B cell (primary cell): ENCODE measurements around the gene CRK. TPM values are rescaled to one million over a fixed set of nuclear protein-coding genes. Genes with fewer than 3 reads are reported as not detected.
A peak's percentile ranks its signal among the peaks of the same experiment; 100 is the strongest.
"Not testable (repeated sequence)": the region's sequence is repeated elsewhere in the genome, so short reads cannot be mapped to it uniquely, and the experiment has no call there.

Experiments used
- ATAC-seq: fragments of 200-7000 bp; cut with Tn5 transposase; one replicate; pipeline ENCODE4 v1.10.0; 2021; ENCODE audit warnings: low read depth, mild to moderate bottlenecking, moderate number of reproducible peaks, moderate library complexity
- CTCF ChIA-PET: fragments of 350-600 bp; sonication (Branson Sonifier 250); formaldehyde crosslinking; loops from one replicate; lab custom pipeline; 2021; ENCODE audit warnings: antibody characterized with exemption, inconsistent platforms; lab: Charles Lee
- POLR2A ChIA-PET: fragments of 350-600 bp; sonication (Branson Sonifier 250); formaldehyde crosslinking; loops from one replicate; lab custom pipeline; 2021; ENCODE audit warnings: antibody characterized with exemption; lab: Charles Lee
- DNase-seq: peaks from one replicate; pipeline ENCODE4 v3.0.0; 2013
- H2AFZ ChIP-seq: 2 replicates; pipeline ENCODE4 v1.6.1; 2012; ENCODE audit warnings: mild to moderate bottlenecking, low read depth, low read length; ENCODE audit not compliant: insufficient read depth, poor library complexity, severe bottlenecking
- H3K27ac ChIP-seq, 2 donors: 1 replicate in 1 of 2; 2 replicates in 1 of 2; pipeline ENCODE4 v1.5.1; 2012 to 2013; ENCODE audit warnings: low read length in 2 of 2, mild to moderate bottlenecking in 2 of 2, moderate library complexity in 1 of 2
- H3K27me3 ChIP-seq, 4 experiments: fragments of 200-600 bp in 1 of 4; sonication (generic) in 1 of 4; replicated peaks in 1 of 4; 1 replicate in 2 of 4; 2 replicates in 2 of 4; pipeline versions ENCODE4 v1.6.1 to v1.7.0; 2013 to 2016; ENCODE audit warnings: low read length in 3 of 4, mild to moderate bottlenecking in 2 of 4, mixed read lengths in 1 of 4, moderate library complexity in 1 of 4; ENCODE audit not compliant: insufficient read depth in 4 of 4, control insufficient read depth in 3 of 4; ENCODE audit errors: control extremely low read depth in 1 of 4
- H3K36me3 ChIP-seq, 2 experiments: replicated peaks in 1 of 2; 1 replicate in 1 of 2; 2 replicates in 1 of 2; pipeline versions ENCODE4 v1.6.1 to v1.7.1; 2013; ENCODE audit warnings: low read length in 1 of 2; ENCODE audit not compliant: insufficient read depth in 2 of 2, control insufficient read depth in 1 of 2; ENCODE audit errors: control extremely low read depth in 1 of 2, extremely low read depth in 1 of 2
- H3K4me1 ChIP-seq, 2 donors: fragments of 200-600 bp in 1 of 2; sonication (generic) in 1 of 2; 1 replicate in 1 of 2; 2 replicates in 1 of 2; pipeline versions ENCODE4 v1.5.1 to v1.6.1; 2013 to 2017; ENCODE audit warnings: low read length in 2 of 2; ENCODE audit not compliant: control insufficient read depth in 2 of 2, insufficient read depth in 2 of 2
- H3K4me2 ChIP-seq: replicated peaks from 2 replicates; pipeline ENCODE3; 2012; ENCODE audit warnings: mild to moderate bottlenecking, low read depth, low read length; ENCODE audit not compliant: poor library complexity, severe bottlenecking
- H3K4me3 ChIP-seq, 5 experiments: fragments of 200-600 bp in 1 of 5; sonication (generic) in 1 of 5; 1 replicate in 3 of 5; 2 replicates in 2 of 5; pipeline versions ENCODE4 v1.5.1 to v1.7.0; 2011 to 2016; ENCODE audit warnings: low read length in 4 of 5, mild to moderate bottlenecking in 4 of 5, low read depth in 2 of 5, control low read depth in 1 of 5, moderate library complexity in 1 of 5; ENCODE audit not compliant: insufficient read depth in 1 of 5; ENCODE audit errors: control extremely low read depth in 1 of 5, extremely low read depth in 1 of 5
- H3K79me2 ChIP-seq: fragments of 200-600 bp; sonication (generic); one replicate; pipeline ENCODE4 v1.6.0; 2016; ENCODE audit warnings: low read length; ENCODE audit not compliant: control insufficient read depth, insufficient read depth
- H3K9ac ChIP-seq: fragments of 200-600 bp; sonication (generic); 2 replicates; pipeline ENCODE4 v1.6.1; 2017; ENCODE audit warnings: mild to moderate bottlenecking, low read length, moderate library complexity
- H3K9me3 ChIP-seq, 3 donors: one replicate each; pipeline versions ENCODE4 v1.6.1 to v1.7.1; 2013; ENCODE audit warnings: low read length in 2 of 3; ENCODE audit not compliant: control insufficient read depth in 2 of 3, insufficient read depth in 1 of 3; ENCODE audit errors: control extremely low read depth in 1 of 3
- H4K20me1 ChIP-seq: 2 replicates; pipeline ENCODE4 v1.6.0; 2012; ENCODE audit warnings: mild to moderate bottlenecking, low read length; ENCODE audit not compliant: insufficient read depth, control insufficient read depth, poor library complexity, severe bottlenecking
- H3K27ac Mint-ChIP-seq: one replicate; pipeline ENCODE4 v1.8.0; 2021; ENCODE audit warnings: mixed read lengths
- H3K27me3 Mint-ChIP-seq: one replicate; pipeline ENCODE4 v1.8.0; 2021; ENCODE audit warnings: mixed read lengths
- H3K4me1 Mint-ChIP-seq: one replicate; pipeline ENCODE4 v1.8.0; 2021; ENCODE audit warnings: mixed read lengths
- H3K4me3 Mint-ChIP-seq: one replicate; pipeline ENCODE4 v1.8.0; 2021; ENCODE audit warnings: mixed read lengths
- H3K9me3 Mint-ChIP-seq: one replicate; pipeline ENCODE4 v1.8.0; 2022; ENCODE audit warnings: mixed read lengths; ENCODE audit not compliant: insufficient read depth
- EZH2 ChIP-seq: IDR thresholded peaks from 2 replicates; pipeline ENCODE4 v1.6.1; 2012; ENCODE audit warnings: borderline replicate concordance, low read depth, mild to moderate bottlenecking, moderate library complexity, low read length; ENCODE audit not compliant: insufficient read depth, poor library complexity, severe bottlenecking
- WGBS: methylation state at CpG from one replicate; pipeline ENCODE4 v1.1.5; 2013; ENCODE audit warnings: missing lambda C conversion rate; ENCODE audit not compliant: insufficient coverage; 5-methylcytosine and 5-hydroxymethylcytosine counted together
- intact Hi-C: fragments of 100-400 bp; cut with micrococcal nuclease; formaldehyde crosslinking; loops from one replicate; pipeline ENCODE4 v1.10.0; 2022
- polyA plus RNA-seq: library from polyadenylated mRNA; depleted of rRNA; stranded (reverse); fragments of >200 nt; gene quantifications from 2 replicates; pipeline ENCODE4 v1.2.3, GENCODE V29; 2012
- total RNA-seq, 2 donors: library from RNA; stranded (reverse); fragments of 120-200 nt in 1 of 2; gene quantifications; 1 replicate in 1 of 2; 2 replicates in 1 of 2; pipeline versions ENCODE4 v1.2.3 to v1.2.4, GENCODE V29; 2013 to 2022
- TF ChIP-seq, protein P1 (sequence below): fragments of 200-600 bp; IDR thresholded peaks from one replicate; pipeline ENCODE4 v1.8.0; 2022; ENCODE audit warnings: antibody characterized with exemption, mild to moderate bottlenecking

Gene CRK
- total and polyA plus RNA-seq, 2 donors (not counting 1 experiment from before 2014, with no cell fraction given) = 8.2 to 36.4 TPM

DNA sequence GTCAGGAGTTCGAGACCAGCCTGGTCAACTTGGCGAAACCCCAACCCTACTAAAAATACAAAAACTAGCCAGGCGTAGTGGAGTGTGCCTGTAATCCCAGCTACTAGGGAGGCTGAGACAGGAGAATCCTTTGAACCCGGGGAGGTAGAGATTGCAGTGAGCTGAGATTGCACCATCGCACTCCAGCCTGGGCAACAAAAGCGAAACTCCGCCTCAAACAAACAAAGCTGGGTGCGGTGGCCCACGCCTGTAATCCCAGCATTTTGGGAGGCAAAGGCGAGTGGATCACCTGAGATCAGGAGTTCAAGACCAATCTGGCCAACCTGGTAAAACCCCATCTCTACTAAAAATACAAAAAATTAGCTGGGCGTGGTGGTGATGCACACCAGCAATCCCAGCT, 2.3 kb downstream of the CRK start:
- H3K36me3 ChIP-seq, H3K27ac Mint-ChIP-seq, H3K4me2 ChIP-seq, ATAC-seq, H3K4me3 ChIP-seq, H3K27ac ChIP-seq, H3K27me3 Mint-ChIP-seq, H2AFZ ChIP-seq, DNase-seq, intact Hi-C loops, H3K9ac ChIP-seq, H3K9me3 ChIP-seq, H3K9me3 Mint-ChIP-seq, H3K27me3 ChIP-seq: not testable (repeated sequence)
- Histone ChIP-seq H3K79me2 (peaks cover 83% of the 10 kb centered on the region), H3K4me1 (peaks cover 15 to 24% of the 10 kb centered on the region in 2 donors), H4K20me1 (peaks cover 63% of the 10 kb centered on the region)
- ChIA-PET CTCF (interaction anchor here (1.7 to 4.7 kb wide), 3 partner anchors 62 to 176 kb away, joined by 4 to 32 read pairs (median 13); partner anchors contain the start of gene INPP5K), POLR2A (interaction anchor here (0.6 kb wide), 1 partner anchor 645 kb away, joined by 4 read pairs; no protein-coding TSS in a partner anchor)
- 98% methylated on average over 7 of the region's 11 CpGs for WGBS
- peak overlapping the region; percentile 52 for H3K4me3 Mint-ChIP-seq
- H3K4me1 Mint-ChIP-seq = peaks cover 50% of the 10 kb centered on the region

DNA sequence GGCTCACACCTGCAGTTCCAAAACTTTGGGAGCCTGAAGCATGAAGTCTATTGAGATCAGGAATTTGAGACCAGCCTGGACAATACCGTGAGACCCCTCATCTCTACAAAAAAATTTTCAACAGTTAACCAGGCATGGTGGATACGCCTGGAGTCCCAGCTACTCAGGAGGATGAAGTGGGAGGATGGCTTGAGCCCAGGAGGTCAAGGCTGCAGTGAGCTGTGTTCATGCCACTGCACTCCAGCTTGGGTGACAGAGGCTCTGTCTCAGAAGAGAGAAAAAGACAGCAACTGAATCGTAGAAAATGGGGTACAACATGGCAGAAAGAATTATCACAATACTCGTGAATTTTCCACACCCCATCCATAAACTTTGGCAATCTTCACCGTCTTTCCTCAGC, 3.2 kb downstream of the CRK start:
- Mint-ChIP-seq H3K4me1 (peaks cover 53% of the 10 kb centered on the region), H3K4me3 (no peak overlapping the region), H3K9me3 (no peaks in the 10 kb centered on the region), H3K27ac (no peak overlapping the region), H3K27me3 (no peaks in the 10 kb centered on the region)
- ATAC-seq = no peak
- peaks cover 72% of the 10 kb centered on the region for H4K20me1 ChIP-seq
- TF ChIP-seq, protein P1, sequence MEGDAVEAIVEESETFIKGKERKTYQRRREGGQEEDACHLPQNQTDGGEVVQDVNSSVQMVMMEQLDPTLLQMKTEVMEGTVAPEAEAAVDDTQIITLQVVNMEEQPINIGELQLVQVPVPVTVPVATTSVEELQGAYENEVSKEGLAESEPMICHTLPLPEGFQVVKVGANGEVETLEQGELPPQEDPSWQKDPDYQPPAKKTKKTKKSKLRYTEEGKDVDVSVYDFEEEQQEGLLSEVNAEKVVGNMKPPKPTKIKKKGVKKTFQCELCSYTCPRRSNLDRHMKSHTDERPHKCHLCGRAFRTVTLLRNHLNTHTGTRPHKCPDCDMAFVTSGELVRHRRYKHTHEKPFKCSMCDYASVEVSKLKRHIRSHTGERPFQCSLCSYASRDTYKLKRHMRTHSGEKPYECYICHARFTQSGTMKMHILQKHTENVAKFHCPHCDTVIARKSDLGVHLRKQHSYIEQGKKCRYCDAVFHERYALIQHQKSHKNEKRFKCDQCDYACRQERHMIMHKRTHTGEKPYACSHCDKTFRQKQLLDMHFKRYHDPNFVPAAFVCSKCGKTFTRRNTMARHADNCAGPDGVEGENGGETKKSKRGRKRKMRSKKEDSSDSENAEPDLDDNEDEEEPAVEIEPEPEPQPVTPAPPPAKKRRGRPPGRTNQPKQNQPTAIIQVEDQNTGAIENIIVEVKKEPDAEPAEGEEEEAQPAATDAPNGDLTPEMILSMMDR = no peak
- no peak for TF ChIP-seq EZH2
- no peak for DNase-seq
- ChIA-PET POLR2A (no interaction called here), CTCF (interaction anchor here (3.9 to 4.7 kb wide), 2 partner anchors 63 to 87 kb away, joined by 13 to 32 read pairs; partner anchors contain the start of gene INPP5K)
- H3K27ac ChIP-seq = no peak overlapping the region
- no peak overlapping the region for H3K4me3 ChIP-seq
- peaks cover 91% of the 10 kb centered on the region for H3K79me2 ChIP-seq
- H3K4me2 ChIP-seq = no peak overlapping the region
- H3K27me3 ChIP-seq = peaks cover 0 to 3% (median 0%) of the 10 kb centered on the region in 4 experiments
- no CpG with 5 or more reads among the region's 5 CpGs for WGBS
- intact Hi-C loops = no loop called here
- H3K9ac ChIP-seq = no peak overlapping the region
- H3K9me3 ChIP-seq = no peaks in the 10 kb centered on the region
- peaks cover 2 to 8% of the 10 kb centered on the region in 2 experiments for H3K36me3 ChIP-seq
- peaks cover 15 to 24% of the 10 kb centered on the region in 2 donors for H3K4me1 ChIP-seq
- no peak overlapping the region for H2AFZ ChIP-seq

DNA sequence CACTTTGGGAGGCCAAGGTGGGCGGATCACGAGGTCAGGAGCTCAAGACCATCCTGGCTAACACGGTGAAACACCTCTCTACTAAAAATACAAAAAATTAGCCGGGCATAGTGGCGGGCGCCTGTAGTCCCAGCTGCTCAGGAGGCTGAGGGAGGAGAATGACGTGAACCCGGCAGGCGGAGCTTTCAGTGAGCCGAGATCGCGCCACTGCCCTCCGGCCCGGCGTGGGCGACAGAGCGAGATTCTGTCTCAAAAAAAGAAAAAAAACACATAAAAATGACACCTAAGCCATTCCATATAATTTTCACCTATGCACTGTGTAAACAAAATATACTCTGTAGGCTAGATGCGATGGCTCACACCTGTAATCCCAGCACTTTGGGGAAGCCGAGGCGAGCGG, 5.8 kb downstream of the CRK start:
- POLR2A ChIA-PET = interaction anchor here (1.5 kb wide), 1 partner anchor 65 kb away, joined by 3 read pairs; no protein-coding TSS in a partner anchor
- 99% methylated on average over 8 of the region's 21 CpGs for WGBS
- H3K27me3 ChIP-seq, H3K27ac ChIP-seq, H3K4me3 Mint-ChIP-seq, H3K36me3 ChIP-seq, H3K4me3 ChIP-seq, ATAC-seq, CTCF ChIA-PET, H3K9ac ChIP-seq, H3K9me3 ChIP-seq, H2AFZ ChIP-seq, DNase-seq, H3K27ac Mint-ChIP-seq, H3K4me2 ChIP-seq, H3K27me3 Mint-ChIP-seq, intact Hi-C loops, H3K9me3 Mint-ChIP-seq: not testable (repeated sequence)
- H3K4me1 Mint-ChIP-seq = peaks cover 59% of the 10 kb centered on the region
- H4K20me1 ChIP-seq = peaks cover 92% of the 10 kb centered on the region
- H3K4me1 ChIP-seq = peaks cover 15 to 21% of the 10 kb centered on the region in 2 donors
- H3K79me2 ChIP-seq = peaks cover 100% of the 10 kb centered on the region
